ENCODE results near the gene MCUR1. TPM values are rescaled to one million over a fixed set of nuclear protein-coding genes. Genes with fewer than 3 reads are reported as not detected.

MCUR1 gene
- total and polyA plus RNA-seq, 2 donors from 2014 or later = 24.1 to 39.8 TPM

DNA sequence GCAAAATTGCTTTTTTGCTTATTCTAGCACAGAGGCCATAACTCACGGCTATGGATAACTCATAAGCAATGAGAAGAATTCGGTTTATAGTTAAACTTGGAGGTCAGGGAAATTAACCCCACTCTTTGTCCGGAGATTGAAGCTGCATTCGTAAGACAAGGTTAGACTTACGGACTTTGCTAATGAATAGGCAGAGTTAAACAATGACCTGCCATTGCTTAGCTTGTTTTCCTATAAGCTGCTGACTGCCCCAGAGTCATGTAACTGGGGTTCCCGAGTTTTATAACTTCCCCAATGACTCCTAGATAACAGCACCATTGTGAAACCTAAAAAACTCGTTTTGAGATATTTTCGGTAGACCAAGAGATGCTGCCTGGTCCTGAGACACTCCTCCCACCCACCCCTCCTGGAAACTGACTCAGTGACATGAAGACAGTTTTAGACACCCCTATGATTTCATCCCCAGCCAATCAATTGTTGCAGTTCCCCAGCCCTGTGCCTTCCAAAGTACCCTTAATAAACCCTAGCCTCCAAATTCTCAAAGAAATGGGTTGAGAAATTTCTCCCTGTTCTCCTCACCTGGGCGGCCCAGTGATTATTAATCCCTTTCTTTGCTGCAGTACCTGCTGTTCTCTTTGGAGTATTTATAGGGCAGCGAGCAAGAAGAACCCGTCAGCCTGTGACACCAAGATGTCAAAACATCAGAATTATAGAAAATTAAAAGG lies 33.1 kb upstream of the MCUR1 start:
- H3K9ac ChIP-seq (ENCODE audit: low read length in 3 of 3) = no peak overlapping the region
- no peaks in the 10 kb centered on the region for H3K27me3 ChIP-seq (ENCODE audit: control insufficient read depth, insufficient read depth, low read length)
- H3K4me1 ChIP-seq (ENCODE audit: control insufficient read depth in 2 of 3, insufficient read depth in 2 of 3, low read depth in 1 of 3, low read length in 3 of 3) = peaks cover 0 to 17% (median 0%) of the 10 kb centered on the region in 3 donors
- no peak for FAIRE-seq
- intact Hi-C loops (cut with DNase I) = no loop called here
- TF ChIP-seq, protein P1, sequence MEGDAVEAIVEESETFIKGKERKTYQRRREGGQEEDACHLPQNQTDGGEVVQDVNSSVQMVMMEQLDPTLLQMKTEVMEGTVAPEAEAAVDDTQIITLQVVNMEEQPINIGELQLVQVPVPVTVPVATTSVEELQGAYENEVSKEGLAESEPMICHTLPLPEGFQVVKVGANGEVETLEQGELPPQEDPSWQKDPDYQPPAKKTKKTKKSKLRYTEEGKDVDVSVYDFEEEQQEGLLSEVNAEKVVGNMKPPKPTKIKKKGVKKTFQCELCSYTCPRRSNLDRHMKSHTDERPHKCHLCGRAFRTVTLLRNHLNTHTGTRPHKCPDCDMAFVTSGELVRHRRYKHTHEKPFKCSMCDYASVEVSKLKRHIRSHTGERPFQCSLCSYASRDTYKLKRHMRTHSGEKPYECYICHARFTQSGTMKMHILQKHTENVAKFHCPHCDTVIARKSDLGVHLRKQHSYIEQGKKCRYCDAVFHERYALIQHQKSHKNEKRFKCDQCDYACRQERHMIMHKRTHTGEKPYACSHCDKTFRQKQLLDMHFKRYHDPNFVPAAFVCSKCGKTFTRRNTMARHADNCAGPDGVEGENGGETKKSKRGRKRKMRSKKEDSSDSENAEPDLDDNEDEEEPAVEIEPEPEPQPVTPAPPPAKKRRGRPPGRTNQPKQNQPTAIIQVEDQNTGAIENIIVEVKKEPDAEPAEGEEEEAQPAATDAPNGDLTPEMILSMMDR (IDR thresholded peaks at IDR 0.05; ENCODE audit: borderline replicate concordance, extremely low read depth, insufficient read depth) = no peak
- no peak overlapping the region for H3K4me3 ChIP-seq (ENCODE audit: low read length in 3 of 3)
- H3K36me3 ChIP-seq (ENCODE audit: control insufficient read depth in 2 of 3, insufficient read depth in 3 of 3, low read length in 3 of 3) = no peaks in the 10 kb centered on the region
- H3K9me3 ChIP-seq (ENCODE audit: control insufficient read depth in 2 of 3, insufficient read depth in 1 of 3, low read length in 3 of 3) = no peaks in the 10 kb centered on the region
- peak in 1 of 5 donors; percentile 52 for DNase-seq
- H3K27ac ChIP-seq (ENCODE audit: low read depth in 2 of 2, low read length in 2 of 2) = peak overlapping the region; percentile 20 to 52

DNA sequence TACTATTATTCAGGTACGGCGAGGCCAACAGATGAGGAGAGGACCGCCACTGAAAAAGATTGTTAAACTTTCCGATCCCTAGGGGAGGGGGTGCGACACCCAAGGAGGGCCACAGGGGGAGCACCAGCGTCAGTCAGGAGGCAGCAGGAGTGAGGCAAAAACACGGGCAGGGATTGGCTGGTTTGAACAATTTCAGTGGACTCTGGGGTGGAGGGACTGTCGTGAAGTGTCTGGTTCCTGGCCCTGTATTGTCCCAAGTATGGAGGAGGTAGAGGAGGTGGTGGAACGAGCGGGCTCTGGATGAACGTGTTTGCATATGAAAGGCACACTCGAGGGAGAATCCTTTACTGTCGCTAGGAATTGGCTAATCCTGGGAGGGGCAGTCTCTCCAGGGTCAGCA lies 32.5 kb upstream of the MCUR1 start:
- H3K27me3 ChIP-seq (ENCODE audit: control insufficient read depth, insufficient read depth, low read length) = no peaks in the 10 kb centered on the region
- H3K9ac ChIP-seq (ENCODE audit: low read length in 3 of 3) = no peak overlapping the region
- H3K27ac ChIP-seq (ENCODE audit: low read depth in 2 of 2, low read length in 2 of 2) = peak overlapping the region in 1 of 2 donors; percentile 3
- intact Hi-C loops (cut with DNase I) = no loop called here
- no peaks in the 10 kb centered on the region for H3K36me3 ChIP-seq (ENCODE audit: control insufficient read depth in 2 of 3, insufficient read depth in 3 of 3, low read length in 3 of 3)
- FAIRE-seq (no peak), DNase-seq (no peak)
- H3K9me3 ChIP-seq (ENCODE audit: control insufficient read depth in 2 of 3, insufficient read depth in 1 of 3, low read length in 3 of 3) = no peaks in the 10 kb centered on the region
- H3K4me1 ChIP-seq (ENCODE audit: control insufficient read depth in 2 of 3, insufficient read depth in 2 of 3, low read depth in 1 of 3, low read length in 3 of 3) = peaks cover 0 to 17% (median 0%) of the 10 kb centered on the region in 3 donors
- H3K4me3 ChIP-seq (ENCODE audit: low read length in 3 of 3) = no peak overlapping the region
- TF ChIP-seq, protein P1 (IDR thresholded peaks at IDR 0.05; ENCODE audit: borderline replicate concordance, extremely low read depth, insufficient read depth) = no peak

DNA sequence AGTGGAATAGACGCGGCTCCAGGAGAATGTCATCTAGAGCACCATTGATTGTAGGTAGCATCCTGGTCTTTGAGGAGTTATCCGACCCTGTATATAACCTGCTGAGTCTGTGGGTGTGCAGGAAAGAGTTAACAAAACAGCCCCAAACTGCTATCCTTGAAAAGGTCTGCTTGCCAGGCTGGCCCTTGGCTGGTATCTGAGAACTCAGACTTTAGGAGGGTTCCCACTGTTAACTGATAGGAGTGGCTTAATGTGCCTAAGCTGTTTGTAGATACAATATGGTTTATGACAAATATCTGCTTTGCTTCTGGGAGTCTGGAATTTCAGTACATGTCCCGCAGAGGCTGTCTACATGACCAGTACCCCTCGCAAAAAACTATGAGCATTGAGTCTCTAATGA lies 27.6 kb upstream of the MCUR1 start:
- H3K36me3 ChIP-seq (ENCODE audit: control insufficient read depth in 2 of 3, insufficient read depth in 3 of 3, low read length in 3 of 3) = no peaks in the 10 kb centered on the region
- TF ChIP-seq, protein P1 (IDR thresholded peaks at IDR 0.05; ENCODE audit: borderline replicate concordance, extremely low read depth, insufficient read depth) = no peak
- H3K27ac ChIP-seq (ENCODE audit: low read depth in 2 of 2, low read length in 2 of 2) = no peak overlapping the region
- peaks cover 0 to 5% (median 0%) of the 10 kb centered on the region in 3 donors for H3K4me1 ChIP-seq (ENCODE audit: control insufficient read depth in 2 of 3, insufficient read depth in 2 of 3, low read depth in 1 of 3, low read length in 3 of 3)
- H3K9ac ChIP-seq (ENCODE audit: low read length in 3 of 3) = no peak overlapping the region
- FAIRE-seq = no peak
- no peak for DNase-seq
- no peaks in the 10 kb centered on the region for H3K9me3 ChIP-seq (ENCODE audit: control insufficient read depth in 2 of 3, insufficient read depth in 1 of 3, low read length in 3 of 3)
- H3K4me3 ChIP-seq (ENCODE audit: low read length in 3 of 3) = no peak overlapping the region
- no peaks in the 10 kb centered on the region for H3K27me3 ChIP-seq (ENCODE audit: control insufficient read depth, insufficient read depth, low read length)
- intact Hi-C loops (cut with DNase I) = no loop called here

Measured in kidney (tissue), 14 donors.